ENCODE results near the gene ADAM12. TPM values are rescaled to one million over a fixed set of nuclear protein-coding genes. Genes with fewer than 3 reads are reported as not detected.
"Not testable (repeated sequence)": the region's sequence is repeated elsewhere in the genome, so short reads cannot be mapped to it uniquely, and the experiment has no call there.

The ADAM12 gene
- total RNA-seq, 4 donors from 2014 or later: 0.19 to 2.6 (median 1.5) TPM

GRCh38 chr10:126251778-126252407 lies 136.4 kb downstream of the ADAM12 start:
- DNase-seq (ENCODE audit: low spot score in 2 of 2): no peak
- Histone ChIP-seq H3K9me3 (no peaks in the 10 kb centered on the region), H3K36me3 (no peaks in the 10 kb centered on the region), H3K4me3 (no peak overlapping the region), H3K4me1 (peaks cover 22% of the 10 kb centered on the region), H3K27ac (no peak overlapping the region), H3K27me3 (no peaks in the 10 kb centered on the region)
- 91% methylated on average over 1 of the region's 1 CpG for WGBS
- TF ChIP-seq, protein P1, sequence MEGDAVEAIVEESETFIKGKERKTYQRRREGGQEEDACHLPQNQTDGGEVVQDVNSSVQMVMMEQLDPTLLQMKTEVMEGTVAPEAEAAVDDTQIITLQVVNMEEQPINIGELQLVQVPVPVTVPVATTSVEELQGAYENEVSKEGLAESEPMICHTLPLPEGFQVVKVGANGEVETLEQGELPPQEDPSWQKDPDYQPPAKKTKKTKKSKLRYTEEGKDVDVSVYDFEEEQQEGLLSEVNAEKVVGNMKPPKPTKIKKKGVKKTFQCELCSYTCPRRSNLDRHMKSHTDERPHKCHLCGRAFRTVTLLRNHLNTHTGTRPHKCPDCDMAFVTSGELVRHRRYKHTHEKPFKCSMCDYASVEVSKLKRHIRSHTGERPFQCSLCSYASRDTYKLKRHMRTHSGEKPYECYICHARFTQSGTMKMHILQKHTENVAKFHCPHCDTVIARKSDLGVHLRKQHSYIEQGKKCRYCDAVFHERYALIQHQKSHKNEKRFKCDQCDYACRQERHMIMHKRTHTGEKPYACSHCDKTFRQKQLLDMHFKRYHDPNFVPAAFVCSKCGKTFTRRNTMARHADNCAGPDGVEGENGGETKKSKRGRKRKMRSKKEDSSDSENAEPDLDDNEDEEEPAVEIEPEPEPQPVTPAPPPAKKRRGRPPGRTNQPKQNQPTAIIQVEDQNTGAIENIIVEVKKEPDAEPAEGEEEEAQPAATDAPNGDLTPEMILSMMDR (IDR thresholded peaks at IDR 0.05): peak in 1 of 2 donors; percentile 4
- no peak for TF ChIP-seq POLR2A (IDR thresholded peaks at IDR 0.05)

- Histone ChIP-seq H3K4me1 (peaks cover 22% of the 10 kb centered on the region), H3K27ac (peak overlapping the region; percentile 16), H3K9me3 (no peaks in the 10 kb centered on the region), H3K36me3 (no peaks in the 10 kb centered on the region), H3K27me3 (no peaks in the 10 kb centered on the region), H3K4me3 (no peak overlapping the region)
- DNase-seq (ENCODE audit: low spot score in 2 of 2): no peak
- TF ChIP-seq POLR2AphosphoS5 (IDR thresholded peaks at IDR 0.05): no peak
- no peak for TF ChIP-seq EP300 (IDR thresholded peaks at IDR 0.05)
- TF ChIP-seq, protein P1 (IDR thresholded peaks at IDR 0.05): no peak
- TF ChIP-seq POLR2A (IDR thresholded peaks at IDR 0.05): no peak
- 71% methylated on average over 8 of the region's 8 CpGs for WGBS
These were observed 137.6 kb downstream of the ADAM12 start for GRCh38 chr10:126250527-126251310.

DNA sequence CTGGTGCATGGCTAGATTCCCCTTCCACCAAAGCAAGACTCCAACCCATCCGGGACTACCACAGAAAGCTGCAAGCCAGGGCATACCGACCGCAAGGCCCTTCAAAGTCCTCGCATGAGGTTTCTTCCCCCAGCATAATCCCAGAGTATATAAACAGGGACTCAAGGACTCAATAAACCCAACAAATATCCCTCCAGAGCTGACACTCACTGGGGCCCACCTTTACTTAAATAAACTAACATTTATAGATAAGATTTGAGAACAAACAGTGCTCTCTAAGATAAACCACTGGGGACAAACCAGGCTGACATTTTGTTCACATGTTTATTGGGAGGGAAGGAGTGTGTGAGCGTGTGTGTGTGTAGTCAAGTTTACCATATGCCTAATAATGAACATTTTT lies 138.2 kb downstream of the ADAM12 start:
- H3K36me3 ChIP-seq: no peaks in the 10 kb centered on the region
- H3K27ac ChIP-seq: no peak overlapping the region
- no peaks in the 10 kb centered on the region for H3K27me3 ChIP-seq
- TF ChIP-seq POLR2A (IDR thresholded peaks at IDR 0.05) (no peak), POLR2AphosphoS5 (IDR thresholded peaks at IDR 0.05) (no peak), EP300 (IDR thresholded peaks at IDR 0.05) (no peak)
- TF ChIP-seq, protein P1 (IDR thresholded peaks at IDR 0.05): no peak
- no peak overlapping the region for H3K4me3 ChIP-seq
- 98% methylated on average over 5 of the region's 5 CpGs for WGBS
- no peak for DNase-seq (ENCODE audit: low spot score in 2 of 2)
- peaks cover 22% of the 10 kb centered on the region for H3K4me1 ChIP-seq
- H3K9me3 ChIP-seq: no peaks in the 10 kb centered on the region

DNA sequence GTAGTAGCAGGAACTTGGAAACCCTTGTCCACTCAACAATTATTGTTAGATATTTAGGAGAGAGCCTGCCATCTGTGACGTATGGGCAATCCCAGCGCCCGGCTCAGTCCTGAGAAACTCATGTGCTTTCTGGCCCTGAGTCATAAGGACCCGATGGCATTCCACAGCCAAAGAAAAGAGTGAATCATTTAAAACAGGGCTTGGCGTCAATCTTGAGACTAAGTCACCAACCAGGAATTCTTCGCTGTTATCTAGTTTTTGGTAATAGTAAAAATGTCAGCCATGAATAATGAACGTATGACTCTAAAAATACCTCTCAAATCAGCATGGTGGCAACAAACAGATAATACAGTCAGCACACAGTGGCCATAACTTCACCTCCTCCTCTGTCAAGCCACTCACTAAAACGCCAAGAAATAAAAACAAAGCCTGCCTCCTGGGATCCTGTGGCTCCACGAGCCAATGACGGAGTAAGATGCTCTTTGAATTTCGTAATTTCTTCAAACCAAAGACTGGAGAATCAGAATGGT lies 140.8 kb downstream of the ADAM12 start:
- no peak overlapping the region for H3K4me3 ChIP-seq
- TF ChIP-seq POLR2AphosphoS5 (IDR thresholded peaks at IDR 0.05): no peak
- DNase-seq (ENCODE audit: low spot score in 2 of 2): peak in 1 of 2 donors; percentile 88
- no peaks in the 10 kb centered on the region for H3K36me3 ChIP-seq
- no peaks in the 10 kb centered on the region for H3K27me3 ChIP-seq
- H3K9me3 ChIP-seq: no peaks in the 10 kb centered on the region
- H3K4me1 ChIP-seq: peaks cover 17% of the 10 kb centered on the region
- 60% methylated on average over 11 of the region's 11 CpGs for WGBS
- no peak overlapping the region for H3K27ac ChIP-seq

GRCh38 chr10:126246396-126246795 lies 141.9 kb downstream of the ADAM12 start:
- H3K27me3 ChIP-seq; H3K9me3 ChIP-seq; H3K4me3 ChIP-seq; H3K27ac ChIP-seq; H3K36me3 ChIP-seq; DNase-seq (ENCODE audit: low spot score in 2 of 2): not testable (repeated sequence)
- WGBS: 90% methylated on average over 1 of the region's 1 CpG
- peaks cover 16% of the 10 kb centered on the region for H3K4me1 ChIP-seq

DNA sequence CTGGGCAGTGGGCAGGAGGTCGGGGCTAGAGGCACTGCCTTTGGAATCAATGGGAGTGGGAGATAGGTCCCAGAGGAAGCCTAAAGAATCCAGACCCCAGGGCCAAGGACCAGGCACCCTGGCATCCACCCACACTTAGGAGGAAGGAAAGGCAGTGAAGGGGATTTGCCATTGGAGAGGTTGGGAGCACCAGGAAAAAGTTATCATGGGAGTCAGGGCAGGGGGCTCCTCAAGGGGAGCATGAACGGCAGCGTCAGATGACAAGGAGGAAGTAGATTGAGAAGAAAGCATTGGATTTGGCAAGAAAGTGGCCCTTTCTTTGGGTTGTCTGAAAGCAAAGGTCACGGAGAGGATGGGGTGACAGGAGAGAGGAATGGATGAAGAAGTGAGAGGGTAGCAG lies 142.8 kb downstream of the ADAM12 start:
- Histone ChIP-seq H3K9me3 (no peaks in the 10 kb centered on the region), H3K36me3 (no peaks in the 10 kb centered on the region), H3K4me1 (peaks cover 16% of the 10 kb centered on the region), H3K27ac (no peak overlapping the region), H3K27me3 (no peaks in the 10 kb centered on the region), H3K4me3 (no peak overlapping the region)
- DNase-seq (ENCODE audit: low spot score in 2 of 2): no peak
- TF ChIP-seq POLR2A (IDR thresholded peaks at IDR 0.05) (no peak), POLR2AphosphoS5 (IDR thresholded peaks at IDR 0.05) (no peak), EP300 (IDR thresholded peaks at IDR 0.05) (no peak)
- TF ChIP-seq, protein P1 (IDR thresholded peaks at IDR 0.05): no peak
- WGBS: 88% methylated on average over 4 of the region's 4 CpGs

Data from suprapubic skin (tissue), 4 donors.